Glomerular endothelial cell (primary cell): Measurements from ENCODE around the gene SUPT3H. TPM values are rescaled to one million over a fixed set of nuclear protein-coding genes. Genes with fewer than 3 reads are reported as not detected.
"Not testable (repeated sequence)": the region's sequence is repeated elsewhere in the genome, so short reads cannot be mapped to it uniquely, and the experiment has no call there.

Experiments used
- DNase-seq: peaks from one replicate; pipeline ENCODE4 v3.0.0-alpha.2; 2011; ENCODE audit warnings: low read depth, low spot score; ENCODE audit errors: extremely low read depth
- total RNA-seq: library from RNA; depleted of rRNA; stranded (reverse); fragments of >200 nt; gene quantifications from 2 replicates; pipeline ENCODE4 v1.2.3, GENCODE V29; 2015

SUPT3H gene
- total RNA-seq, 1 donor from 2014 or later, result 7.7 TPM

GRCh38 chr6:45185403-45186251 lies 192.1 kb downstream of the SUPT3H start:
- no peak for DNase-seq

DNA sequence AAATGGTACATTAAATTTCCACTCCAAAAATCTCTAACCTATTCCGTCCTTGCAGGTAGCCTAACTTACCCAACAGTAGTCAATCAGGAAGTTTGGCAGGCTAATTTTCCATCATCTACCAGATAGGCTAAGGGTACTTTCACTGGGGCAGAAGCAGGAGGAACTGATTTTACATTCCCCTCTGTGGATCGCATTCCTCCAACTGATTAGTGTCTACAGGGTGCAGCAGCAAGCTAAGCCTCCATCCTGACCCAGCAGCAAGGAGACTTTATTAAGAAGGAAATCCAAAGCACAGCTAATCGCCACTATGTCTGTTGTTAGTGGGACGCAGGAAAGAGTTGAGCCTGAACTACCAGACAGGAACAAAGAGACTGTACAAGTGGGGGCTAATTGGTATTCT lies 192.8 kb downstream of the SUPT3H start:
- no peak for DNase-seq

DNA sequence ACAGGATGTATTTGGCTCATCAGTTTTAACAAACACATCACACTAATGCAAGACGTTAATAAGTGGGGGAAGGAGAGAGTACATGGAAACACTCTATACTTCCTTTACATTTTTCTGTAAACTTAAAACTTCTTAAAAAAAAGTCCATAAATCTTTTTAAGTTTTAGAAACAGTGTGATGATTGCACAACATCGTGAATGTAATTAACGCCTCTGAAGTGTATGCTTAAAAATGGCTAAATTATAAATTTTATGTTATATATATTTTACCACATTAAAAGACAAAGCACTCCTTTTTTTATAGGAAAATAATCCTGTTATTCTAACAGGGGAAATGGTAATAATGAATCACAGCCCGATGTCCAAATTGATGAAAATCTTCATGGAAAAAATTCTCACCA lies 193.7 kb downstream of the SUPT3H start:
- DNase-seq, result no peak

GRCh38 chr6:45176373-45176772 lies 201.4 kb downstream of the SUPT3H start:
- DNase-seq, result not testable (repeated sequence)

DNA sequence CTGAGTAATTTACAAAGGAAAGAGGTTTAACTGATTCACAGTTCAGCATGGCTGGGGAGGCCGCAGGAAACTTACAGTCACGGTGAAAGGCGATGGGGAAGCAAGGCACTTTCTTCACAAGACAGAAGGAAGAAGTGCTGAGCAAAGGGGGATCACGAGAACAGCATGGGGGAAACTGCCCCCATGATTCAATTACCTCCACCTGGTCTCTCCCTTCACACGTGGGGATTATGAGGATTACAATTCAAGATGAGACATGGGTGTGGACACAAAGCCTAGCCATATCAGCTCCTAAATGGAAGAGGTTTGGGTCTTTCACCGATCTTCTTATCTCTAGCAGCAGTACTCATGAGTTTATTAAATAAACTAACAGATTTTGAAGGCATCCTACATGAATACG lies 202.5 kb downstream of the SUPT3H start:
- no peak for DNase-seq

GRCh38 chr6:45174045-45174444 lies 203.7 kb downstream of the SUPT3H start:
- DNase-seq, result no peak

DNA sequence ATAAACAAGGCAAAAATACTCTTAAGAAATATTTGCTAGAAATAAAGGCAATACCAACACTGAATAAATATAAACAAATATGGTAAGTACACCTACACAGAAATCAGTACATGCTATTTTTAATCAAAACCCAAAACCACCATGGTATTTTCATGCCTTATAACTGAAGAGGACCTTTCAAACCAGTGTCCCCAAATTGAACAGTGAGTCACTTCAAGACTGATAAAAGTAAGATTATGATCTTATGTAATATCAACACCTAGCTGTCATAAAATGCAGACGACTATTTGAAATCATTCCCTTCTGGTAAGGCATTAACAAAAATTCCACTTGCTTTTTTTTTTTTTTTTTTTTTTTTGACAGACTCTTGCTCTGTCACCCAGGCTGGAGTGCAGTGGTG lies 206.4 kb downstream of the SUPT3H start:
- no peak for DNase-seq

GRCh38 chr6:45170309-45170708 lies 207.4 kb downstream of the SUPT3H start:
- no peak for DNase-seq

- no peak for DNase-seq
Measured at GRCh38 chr6:45169815-45170214, 207.9 kb downstream of the SUPT3H start.

DNA sequence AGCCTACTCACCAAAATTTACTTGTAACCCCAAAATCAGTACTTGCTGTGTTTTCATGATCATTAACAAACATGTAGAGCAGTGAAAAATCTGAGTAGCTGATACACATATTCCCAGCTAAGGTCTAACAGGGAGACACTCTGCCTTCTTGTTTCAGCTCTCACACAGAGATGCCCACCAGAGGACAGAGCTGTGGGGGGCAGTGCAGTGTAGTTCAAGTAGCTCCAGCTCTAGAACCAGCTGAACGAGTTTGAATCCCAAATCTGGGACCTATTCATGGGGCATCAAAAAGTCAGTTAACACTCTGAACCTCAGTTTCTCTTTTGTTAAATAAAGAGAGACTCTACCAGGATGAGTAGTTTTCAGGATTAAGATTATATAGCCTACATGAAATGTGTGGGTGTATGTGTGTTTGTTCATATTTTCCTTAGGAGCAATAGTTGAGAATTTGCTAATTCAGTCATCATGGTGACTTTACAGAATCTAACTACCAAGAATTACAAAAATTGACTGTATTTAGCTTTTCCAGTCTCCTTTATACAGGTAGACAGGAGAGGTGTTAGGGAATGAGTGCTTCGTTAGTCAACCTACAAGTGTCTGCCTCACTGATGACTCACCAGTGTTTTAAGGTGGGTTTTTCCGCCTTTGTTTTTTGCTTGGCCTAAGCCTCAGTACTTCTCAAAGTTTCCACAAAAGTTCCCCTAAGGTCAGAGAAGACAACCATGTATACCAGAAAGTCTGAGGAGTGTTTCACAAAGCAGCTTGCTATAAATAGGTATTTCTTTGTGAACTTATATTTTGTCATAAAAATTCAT lies 213.6 kb downstream of the SUPT3H start:
- DNase-seq, result no peak

- no peak for DNase-seq
Measured at GRCh38 chr6:45160305-45160704, 217.4 kb downstream of the SUPT3H start.

GRCh38 chr6:45156075-45156474 lies 221.7 kb downstream of the SUPT3H start:
- DNase-seq, result no peak

GRCh38 chr6:45155341-45155894 lies 222.3 kb downstream of the SUPT3H start:
- no peak for DNase-seq

- DNase-seq, result no peak
Measured at GRCh38 chr6:45154679-45155078, 223.1 kb downstream of the SUPT3H start.

GRCh38 chr6:45148711-45149341 lies 228.9 kb downstream of the SUPT3H start:
- no peak for DNase-seq

- DNase-seq, result no peak
Measured at GRCh38 chr6:45148278-45148677, 229.5 kb downstream of the SUPT3H start.

- not testable (repeated sequence) for DNase-seq
Measured at GRCh38 chr6:45145658-45146057, 232.1 kb downstream of the SUPT3H start.

DNA sequence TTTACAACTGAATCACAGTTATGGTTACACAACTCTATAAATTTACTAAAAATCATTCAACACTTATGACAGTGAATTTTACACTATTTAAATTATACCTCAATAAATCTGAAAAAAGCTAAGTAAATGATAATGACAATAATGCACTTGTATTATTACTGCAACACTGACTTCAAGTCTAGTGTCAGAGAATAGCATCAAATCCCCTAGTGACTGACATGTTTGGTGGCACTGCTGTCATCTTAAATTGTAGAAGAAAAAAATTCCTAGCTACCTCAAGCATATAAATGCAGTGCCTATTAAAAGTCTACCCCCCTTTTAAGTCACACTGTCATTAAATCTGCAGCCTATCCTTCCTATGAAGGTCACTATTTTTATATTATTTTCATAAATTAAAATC lies 239.0 kb downstream of the SUPT3H start:
- no peak for DNase-seq

- no peak for DNase-seq
Measured at GRCh38 chr6:45136495-45136894, 241.2 kb downstream of the SUPT3H start.

DNA sequence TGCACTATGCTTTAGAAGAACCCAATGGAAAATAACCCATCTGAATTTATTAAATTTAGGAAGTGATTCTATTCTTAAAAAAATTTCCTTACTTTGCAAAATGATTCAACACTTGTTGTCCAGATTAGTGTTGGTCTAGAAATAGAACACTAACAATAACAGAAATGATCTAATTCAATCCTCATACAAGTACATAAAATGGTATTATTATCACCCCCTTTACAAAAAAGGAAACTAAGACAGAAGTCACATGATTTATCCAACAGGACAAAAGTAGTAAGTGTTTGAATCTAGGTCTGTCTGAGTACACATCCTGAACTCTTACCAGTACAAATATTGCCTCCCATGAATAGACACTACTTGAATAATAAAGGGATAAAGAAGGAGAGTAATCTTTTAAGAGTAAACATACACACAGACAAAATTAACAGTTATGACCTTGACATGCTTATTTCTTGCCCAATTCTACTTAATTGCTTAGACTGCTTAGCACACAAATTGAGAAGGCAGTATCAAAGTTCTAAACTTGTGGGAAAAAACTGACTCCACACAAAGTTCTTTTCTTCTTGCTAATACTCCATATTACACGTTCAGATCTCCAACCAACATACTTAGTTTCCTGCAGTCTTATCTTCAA lies 245.0 kb downstream of the SUPT3H start:
- no peak for DNase-seq

DNA sequence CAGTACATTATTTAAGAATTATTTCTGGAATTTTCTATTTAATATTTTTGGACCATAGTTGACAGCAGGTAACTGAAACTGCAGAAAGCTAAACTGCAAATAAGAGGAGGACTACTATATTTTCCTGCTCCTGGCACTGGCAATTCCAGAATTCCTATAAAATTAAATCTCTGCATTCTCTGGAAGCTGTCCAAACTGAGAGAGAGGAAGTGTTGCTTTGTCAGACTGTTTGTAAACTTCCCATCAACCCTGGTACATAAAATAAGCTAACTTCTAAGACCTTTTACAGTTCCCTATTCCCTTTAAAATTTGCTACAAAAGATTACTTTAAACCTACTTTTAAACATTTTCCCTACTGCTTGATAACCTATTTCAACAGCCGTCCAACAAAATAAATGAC lies 245.7 kb downstream of the SUPT3H start:
- DNase-seq, result no peak
